Measurements from ENCODE around the gene CTNND2.
"Not testable (repeated sequence)": the region's sequence is repeated elsewhere in the genome, so short reads cannot be mapped to it uniquely, and the experiment has no call there.

The CTNND2 gene

DNA sequence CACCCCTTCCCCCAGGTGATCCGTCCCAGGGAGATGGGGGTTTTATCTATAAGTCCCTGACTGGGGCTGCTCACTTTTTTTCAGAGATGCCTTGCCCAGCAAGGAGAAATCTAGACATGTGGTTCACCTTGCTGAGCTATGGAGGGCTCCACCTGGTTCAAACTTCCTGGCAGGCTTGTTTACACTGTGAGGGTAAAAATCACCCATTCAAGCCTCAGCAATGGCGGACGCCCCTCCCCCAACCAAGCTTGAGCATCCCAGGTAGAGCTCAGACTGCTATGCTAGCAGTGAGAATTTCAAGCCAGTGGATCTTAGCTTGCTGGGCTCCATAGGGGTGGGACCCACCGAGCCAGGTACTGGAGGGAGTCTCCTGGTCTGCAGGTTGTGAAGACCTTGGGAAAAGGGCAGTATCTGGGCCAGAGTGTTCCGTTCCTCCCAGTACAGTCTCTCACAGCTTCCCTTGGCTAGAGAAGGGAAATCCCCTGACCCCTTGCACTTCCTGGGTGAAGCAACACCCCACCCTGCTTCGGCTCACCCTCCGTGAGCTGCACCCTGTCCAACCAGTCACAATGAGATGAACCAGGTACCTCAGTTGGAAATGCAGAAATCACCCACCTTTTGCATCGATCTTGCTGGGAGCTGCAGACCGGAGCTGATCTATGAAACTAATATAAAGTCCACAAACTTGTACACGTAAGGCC is 231.7 kb downstream of the CTNND2 start:
- DNase-seq (ENCODE audit: low read depth, low spot score): no peak

DNA sequence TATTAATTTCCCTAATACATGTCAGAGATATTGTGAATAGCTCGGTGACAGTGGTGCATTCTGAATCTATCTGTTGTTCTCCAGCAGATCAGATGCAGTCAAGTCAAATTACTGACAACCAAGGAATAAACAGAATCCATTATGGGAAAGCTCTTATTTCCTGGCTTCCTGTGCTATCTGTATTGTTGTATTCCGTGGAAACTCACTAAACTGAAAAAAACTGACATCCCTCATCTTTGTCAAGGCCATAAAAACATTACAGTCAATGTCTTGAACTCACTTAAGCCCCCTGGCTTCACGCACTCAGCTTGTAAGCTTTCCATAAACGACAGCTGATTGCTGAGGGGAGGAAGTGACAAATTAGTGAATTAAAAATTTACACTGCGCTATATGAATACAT is 245.9 kb downstream of the CTNND2 start:
- no peak for DNase-seq (ENCODE audit: low read depth, low spot score)

DNA sequence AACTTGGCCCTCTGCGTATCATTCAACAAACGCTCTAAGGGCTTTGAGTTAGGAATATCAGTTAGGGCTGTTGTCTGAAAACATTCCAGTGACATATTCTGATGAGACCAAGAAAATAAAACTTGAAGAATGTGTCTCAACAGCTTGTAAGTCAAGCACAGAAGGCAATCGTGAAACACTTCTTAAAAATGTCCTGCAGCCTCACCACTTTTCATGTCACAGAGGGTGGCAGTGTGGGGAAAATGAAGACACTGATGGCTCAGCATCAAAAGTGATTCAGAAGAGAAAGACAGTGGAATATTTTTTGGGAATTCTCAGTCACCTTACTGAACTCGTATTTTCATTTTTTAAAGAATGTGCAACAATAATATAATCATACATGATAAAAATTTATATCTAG is 247.3 kb downstream of the CTNND2 start:
- DNase-seq (ENCODE audit: low read depth, low spot score): no peak

DNA sequence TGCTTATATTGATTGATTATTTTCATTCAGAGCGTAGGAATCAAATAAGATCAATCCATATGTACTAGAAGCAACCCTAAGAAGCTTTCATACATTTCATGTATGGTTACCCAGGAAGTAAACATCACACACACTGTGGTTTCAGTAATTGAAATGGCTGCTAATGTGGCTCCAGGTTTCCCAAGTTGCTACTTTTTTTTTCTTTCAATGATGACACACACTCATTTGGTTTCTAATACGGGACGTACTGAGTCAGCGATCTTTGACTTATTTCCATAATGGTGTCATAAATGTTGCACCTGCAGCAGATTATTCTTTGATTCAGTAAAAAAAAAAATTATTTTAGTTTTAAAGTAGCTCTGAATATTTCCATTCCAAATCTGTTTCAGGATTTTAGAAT is 248.6 kb downstream of the CTNND2 start:
- no peak for DNase-seq (ENCODE audit: low read depth, low spot score)

DNA sequence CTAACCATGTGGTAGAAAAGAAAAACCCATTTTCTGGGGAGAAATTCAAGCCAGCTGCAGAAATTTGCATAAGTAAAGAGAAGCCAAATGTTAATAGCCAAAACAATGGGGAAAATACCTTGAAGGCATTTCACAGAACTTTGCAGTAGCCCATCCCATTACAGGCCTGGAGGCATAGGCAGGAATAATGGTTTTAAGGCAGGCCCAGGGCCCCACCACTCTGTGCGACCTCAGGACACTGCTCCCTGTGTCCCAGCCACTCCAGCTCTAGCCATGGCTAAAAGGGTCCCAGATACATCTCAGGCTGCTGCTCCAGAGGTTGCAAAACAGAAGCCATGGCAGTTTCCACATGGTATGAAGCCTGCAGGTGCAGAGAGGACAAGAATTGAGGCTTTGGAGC is 253.3 kb downstream of the CTNND2 start:
- peak; percentile 23 for DNase-seq (ENCODE audit: low read depth, low spot score)

DNA sequence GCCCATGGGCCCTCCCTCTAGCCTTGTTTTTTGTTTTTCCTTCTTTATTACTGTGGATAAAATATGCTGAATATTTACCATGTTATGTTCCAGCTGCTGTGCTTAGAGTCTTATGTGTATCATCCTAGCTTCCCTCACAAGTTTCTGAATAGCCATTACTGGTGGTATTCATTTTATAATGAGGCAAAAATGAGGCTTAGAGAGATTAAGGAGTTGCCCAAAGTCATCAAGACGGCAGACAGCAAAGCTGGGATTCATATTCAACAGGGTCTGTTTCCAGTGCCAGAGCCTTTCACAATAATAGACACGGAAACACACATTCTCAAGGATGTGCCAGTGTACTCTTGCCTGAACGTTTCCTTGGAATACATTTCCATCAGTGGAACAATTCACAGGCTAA is 258.1 kb downstream of the CTNND2 start:
- DNase-seq (ENCODE audit: low read depth, low spot score): no peak

DNA sequence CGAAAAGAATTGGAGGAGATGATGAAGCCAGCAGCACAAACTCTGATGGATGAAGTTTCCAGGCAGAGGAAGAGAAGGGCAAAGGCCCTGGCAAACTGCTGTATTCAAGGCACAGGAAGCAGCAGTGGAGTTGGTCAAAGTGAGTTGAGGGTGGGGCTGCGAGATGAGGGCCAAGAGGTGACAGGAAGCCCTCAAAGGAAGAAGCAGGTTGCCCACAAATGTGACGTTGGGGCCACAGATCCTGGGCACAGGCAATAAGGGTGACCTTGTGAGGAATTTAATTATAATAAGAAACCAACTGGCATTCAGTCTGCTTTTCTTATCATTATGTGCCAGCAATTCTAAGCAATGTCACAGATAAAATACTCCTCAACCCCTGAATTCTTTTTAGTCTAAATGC is 261.8 kb downstream of the CTNND2 start:
- DNase-seq (ENCODE audit: low read depth, low spot score): no peak

DNA sequence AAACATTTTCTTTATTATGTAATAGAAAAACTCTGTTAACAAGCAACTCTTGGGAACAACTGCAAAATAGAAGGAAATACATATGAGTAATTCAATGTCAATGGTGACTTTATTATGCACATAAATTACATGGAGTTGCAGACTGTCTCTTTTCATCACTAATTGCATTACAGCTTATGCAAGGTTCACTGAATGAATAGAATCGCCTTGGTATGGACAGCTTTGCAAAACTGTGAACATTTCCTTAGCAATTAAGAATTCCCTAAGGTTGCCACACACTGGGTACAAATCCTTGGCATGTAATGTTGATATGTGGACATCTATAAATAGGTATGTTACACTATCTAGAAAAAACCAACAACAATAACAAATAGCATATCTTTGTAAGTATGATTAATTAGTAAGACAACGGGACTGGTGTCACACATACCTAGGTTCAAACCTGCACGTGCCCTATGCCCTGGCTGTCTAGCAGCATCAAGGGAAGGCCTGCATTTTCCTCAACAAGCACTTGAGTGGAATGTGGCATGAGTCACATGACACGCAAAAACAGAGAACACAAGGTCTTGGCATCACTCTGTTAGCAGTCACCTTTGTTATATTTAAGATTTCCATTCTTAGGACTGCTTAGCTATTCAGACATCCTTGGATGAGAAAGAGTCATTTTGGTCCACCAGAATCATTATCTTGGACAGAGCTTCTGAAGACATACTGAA is 263.9 kb downstream of the CTNND2 start:
- no peak for DNase-seq (ENCODE audit: low read depth, low spot score)

DNA sequence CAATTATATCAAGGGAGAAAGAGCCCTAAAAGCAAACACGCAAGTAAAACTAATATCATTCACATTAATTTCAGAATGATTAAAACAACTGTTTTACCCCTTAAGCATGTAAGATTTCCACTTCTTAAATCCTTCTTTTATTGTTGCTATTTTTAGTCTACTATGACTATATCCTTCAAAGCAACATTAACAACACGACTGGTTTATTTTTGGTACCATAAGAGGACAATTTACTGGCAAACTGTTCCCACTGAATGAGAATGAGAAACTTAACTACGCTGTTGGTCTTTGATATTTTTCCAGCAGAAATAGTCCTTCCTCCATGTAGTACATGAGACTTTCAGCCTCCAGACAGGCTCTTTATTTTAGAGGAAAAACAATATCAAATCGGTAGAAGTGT is 281.5 kb downstream of the CTNND2 start:
- no peak for DNase-seq (ENCODE audit: low read depth, low spot score)

DNA sequence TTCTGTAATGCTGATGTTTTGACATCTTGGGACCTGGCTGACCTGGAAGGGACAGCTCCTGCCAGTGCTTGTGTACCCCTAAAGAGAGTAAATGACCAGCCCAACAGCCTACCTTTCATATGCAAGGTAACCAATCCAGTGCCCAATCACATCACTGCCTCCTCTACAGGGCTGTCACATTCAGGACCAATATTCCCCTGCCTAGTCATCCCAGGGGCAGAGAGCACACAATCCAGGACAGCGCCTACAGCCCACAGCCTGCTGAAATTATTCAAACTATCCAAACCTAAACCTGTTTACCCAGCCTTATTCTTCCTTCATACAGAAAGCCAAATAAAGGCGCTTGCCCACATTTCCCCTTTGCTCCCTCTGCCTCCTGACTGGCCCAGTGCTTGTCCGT is 284.1 kb downstream of the CTNND2 start:
- no peak for DNase-seq (ENCODE audit: low read depth, low spot score)

DNA sequence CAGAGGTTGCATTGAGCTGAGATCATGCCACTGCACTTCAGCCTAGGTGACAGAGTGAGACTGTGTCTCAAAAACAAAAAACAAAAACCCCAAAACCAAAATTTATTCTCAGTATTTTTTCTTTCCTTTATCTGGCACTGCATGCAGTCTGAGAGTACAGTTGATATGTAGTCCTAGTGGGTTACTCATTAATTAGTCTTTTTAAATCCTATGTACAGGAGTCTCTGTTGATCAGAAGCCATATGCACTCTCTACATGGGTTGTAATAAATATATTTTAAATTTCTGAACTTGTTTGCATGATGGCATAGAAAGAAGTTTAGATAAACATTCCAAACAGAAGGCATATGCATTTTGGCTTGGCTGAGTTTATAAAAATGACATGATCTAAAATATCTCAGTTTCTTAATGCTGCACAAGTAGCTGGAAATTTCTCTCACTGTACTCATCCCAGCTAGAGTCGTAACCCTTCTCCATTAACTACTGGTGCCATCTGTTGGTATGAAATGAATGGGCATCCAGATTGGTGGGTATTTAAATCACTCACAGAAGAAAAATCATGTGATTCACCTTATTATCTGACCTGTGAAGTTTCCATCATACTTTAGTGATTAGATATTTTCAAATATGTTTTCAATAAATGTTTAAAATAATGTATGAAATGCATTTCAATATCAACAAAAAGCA is 284.8 kb downstream of the CTNND2 start:
- DNase-seq (ENCODE audit: low read depth, low spot score): no peak

DNA sequence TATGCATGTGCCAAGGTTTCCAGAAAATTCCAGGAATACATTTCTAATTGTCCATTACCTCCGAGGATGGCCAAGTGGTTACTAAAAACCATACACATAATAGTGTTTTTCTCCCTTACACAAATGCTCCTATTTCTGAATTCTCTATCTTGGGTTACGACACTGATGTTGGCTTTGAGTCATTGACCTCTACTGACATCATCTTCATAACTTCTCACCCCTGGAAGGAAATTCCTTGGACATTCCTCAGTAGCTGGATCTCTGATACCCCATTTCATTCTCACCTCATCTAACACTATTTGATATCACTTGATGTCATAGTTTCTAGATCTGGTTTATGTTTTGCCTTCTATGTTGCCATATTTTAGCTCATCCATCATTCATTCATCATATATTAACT is 287.2 kb downstream of the CTNND2 start:
- no peak for DNase-seq (ENCODE audit: low read depth, low spot score)

DNA sequence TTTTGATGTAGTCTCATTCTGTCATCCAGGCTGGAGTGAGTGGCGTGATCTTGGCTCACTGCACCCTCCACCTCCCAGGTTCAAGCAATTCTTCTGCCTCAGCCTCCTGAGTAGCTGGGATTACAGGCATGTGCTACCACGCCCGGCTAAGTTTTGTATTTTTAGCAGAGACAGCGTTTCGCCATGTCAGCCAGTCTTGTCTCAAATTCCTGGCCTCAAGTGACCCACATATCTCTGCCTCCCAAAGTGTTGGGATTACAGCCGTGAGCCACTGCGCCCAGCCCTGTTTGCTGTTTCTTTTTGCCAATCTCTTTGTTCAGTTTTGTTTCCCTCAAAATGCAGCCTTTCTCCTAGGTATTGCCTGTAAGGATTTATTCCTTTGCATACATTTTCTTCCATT is 287.6 kb downstream of the CTNND2 start:
- not testable (repeated sequence) for DNase-seq (ENCODE audit: low read depth, low spot score)

DNA sequence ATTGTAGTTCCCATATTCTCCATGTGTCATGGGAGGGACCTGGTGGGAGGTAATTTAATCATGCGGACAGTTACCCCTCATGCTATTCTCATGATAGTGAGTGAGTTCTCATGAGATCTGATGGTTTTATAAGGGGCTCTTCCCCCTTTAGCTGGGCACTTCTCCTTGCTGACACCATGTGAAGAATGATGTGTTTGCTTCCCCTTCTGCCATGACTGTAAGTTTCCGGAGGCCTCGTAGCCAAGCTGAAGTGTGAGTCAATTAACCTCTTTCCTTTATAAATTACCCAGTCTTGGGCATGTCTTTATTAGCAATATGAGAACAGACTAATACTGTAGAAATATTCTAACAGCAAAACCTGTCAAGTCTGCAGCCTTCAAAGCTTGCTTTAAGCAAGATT is 293.2 kb downstream of the CTNND2 start:
- DNase-seq (ENCODE audit: low read depth, low spot score): no peak

DNA sequence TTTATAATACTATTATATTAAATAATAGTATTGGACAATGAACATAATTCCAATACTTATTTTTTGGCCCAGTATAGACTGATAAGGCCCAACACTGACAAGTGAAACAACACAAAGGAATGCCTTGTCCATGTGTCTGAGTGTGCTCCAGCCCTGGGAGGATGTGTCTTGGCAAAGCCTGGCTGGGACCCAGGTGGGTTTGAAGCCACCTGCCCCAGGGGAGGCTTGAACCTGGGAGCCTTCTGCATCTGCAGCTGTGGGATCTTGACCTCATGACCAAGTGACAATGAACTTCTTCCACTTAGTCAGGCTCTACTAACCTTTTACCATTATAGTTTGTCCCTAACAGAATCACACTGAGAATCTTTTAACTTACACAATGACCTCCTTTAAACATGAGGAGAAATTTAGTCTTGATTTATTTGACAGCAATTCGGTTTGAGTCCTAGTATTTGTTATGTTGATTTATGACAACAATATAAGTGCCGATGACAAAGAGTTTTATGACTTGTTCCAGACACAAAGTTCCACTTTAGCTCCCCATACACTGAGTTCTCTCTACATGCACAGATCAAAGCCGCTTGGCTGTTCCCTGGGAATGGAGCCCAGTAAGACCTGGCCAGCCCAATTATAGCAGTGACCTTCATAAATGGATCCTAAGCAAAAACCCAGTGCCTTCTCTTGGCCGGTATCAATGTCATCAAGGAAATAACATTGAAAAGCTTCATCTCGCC is 294.5 kb downstream of the CTNND2 start:
- no peak for DNase-seq (ENCODE audit: low read depth, low spot score)

DNA sequence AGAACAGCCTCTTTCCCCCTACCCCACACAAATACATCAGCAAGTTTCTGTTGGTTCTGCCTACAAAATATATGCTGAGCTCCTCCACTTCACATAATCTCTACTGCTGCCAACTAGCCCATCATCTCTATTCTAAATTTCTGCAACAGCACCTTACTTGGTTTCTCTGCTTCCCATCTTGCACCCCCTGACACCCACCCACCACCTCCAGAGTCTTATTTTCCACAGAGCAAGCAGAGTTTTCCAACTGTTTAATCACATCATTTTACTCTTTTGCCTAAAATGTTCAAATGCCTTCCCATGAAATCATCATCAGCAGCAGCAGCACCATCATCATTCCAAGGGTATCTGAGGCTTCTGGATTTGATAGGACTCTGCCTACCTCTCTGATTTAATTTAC is 295.7 kb downstream of the CTNND2 start:
- no peak for DNase-seq (ENCODE audit: low read depth, low spot score)

DNA sequence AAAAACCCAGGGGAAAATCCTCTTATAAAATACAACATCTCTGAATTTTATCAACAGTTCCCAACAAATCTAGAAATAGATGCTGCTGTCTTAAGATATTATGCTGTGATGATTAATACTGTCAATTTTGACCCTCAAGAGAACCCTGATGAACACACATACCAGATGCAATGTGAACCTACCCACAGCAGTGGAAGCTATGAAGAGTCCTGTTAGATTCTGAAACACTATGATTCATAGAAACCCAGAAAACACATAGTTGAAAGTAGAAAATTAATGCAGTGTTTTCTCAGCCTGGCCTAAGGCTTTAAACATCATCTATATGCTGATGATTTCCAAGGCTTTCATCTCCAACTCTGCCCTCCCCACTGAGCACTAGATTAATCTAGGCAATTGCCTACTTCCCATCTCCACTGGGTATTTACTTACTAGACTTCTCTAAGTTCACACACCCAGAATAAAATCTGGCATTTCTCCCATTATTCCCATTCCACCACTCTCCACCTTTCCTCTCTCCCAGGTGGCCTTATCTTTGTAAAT is 296.2 kb downstream of the CTNND2 start:
- no peak for DNase-seq (ENCODE audit: low read depth, low spot score)

DNA sequence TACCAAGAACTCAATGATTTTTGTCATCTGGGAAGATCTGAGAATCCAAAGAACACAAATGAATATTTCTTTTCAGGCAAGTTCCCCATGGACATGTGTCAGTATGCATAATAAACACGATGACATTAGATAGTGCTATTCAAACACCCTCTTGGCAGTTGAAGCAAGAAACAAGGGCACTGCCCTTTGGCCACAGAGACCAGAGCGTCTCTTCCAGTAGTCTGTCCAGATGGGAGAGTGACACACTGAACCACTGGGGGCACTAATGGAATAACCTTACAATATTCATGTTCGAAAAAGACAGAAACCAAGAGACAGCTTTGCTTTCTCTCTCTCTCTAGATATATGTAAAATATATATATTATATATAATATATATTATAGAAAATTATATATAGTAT is 301.9 kb downstream of the CTNND2 start:
- no peak for DNase-seq (ENCODE audit: low read depth, low spot score)

DNA sequence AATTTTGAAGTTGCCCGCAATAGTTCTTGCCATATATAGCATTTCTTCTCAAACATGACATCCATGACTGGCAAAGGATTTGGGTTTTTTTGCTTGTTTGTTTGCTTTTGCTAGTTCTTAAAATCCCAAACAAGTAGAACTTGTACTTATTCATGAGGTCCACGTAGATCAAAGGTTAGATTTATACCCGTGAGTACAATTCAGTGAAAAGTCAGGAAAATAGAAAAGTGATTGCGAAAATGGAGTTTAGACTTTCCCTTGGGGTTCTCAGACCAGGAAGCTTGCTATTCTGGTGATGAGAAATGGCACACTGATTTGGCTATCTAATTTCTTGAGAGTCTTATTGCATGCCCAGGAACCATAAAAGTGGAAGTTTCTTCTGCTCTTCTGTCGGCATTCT is 304.7 kb downstream of the CTNND2 start:
- no peak for DNase-seq (ENCODE audit: low read depth, low spot score)

DNA sequence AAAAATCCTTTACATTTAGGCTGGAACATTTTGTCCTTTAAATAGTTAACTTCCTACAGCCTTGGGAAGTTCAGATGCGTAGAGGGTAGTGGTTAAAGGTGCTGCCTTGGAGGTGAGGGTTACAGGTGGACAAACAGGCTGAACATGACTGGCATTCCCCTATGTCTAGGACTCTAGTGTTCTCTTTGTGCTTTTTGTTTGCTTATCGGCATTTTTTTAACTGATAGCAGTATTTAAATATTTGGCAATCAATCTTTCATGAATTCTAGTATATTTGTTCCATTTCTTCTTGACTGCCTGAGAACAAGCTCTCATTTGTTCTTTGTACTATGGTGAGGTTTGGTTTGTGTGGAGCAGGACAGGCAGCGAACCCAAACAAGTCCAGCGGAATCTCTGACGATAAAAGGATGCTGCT is 307.6 kb downstream of the CTNND2 start:
- no peak for DNase-seq (ENCODE audit: low read depth, low spot score)

DNA sequence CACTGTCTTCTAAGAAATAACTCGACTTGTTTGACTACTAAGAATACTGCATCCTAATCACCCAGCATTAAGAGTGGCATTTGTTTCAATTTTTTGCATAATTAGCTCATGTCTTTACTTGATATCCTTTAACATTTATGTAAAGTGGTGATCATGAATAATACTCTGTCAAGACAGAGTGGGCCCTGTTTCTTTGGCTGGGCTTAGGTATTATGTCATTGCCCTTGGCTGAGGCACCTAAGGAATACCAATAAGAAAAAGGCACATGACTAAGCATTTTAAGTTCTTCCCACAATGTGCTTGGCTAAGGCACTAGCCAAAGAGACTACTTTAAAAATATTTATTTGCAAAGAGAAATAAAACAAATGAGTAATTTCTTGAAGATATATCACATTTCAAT is 308.1 kb downstream of the CTNND2 start:
- DNase-seq (ENCODE audit: low read depth, low spot score): no peak

DNA sequence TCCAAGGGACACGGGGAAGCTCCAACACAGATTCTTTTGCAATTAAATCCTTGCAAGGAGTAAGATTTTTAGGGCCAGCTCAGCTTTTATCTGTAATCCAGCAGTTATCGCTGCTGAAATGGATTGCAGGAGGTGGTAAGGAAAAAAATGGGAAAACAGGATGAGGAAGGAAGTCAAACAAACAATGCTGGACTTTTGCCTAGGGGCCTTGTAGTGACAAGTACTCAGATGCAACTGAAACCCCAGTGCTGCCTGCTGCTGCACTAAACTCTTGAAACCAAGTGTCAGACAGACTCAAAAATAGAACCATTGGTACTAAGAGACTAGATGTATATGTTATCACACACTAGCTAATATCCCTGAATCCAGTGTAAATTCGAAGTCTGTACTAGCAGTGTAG is 309.2 kb downstream of the CTNND2 start:
- no peak for DNase-seq (ENCODE audit: low read depth, low spot score)

Measured in iPS DF 19.7 (cell line).